Memory B cell (primary cell): ENCODE measurements around the gene MYOT.
"Not testable (repeated sequence)": the region's sequence is repeated elsewhere in the genome, so short reads cannot be mapped to it uniquely, and the experiment has no call there.

Experiments
- ATAC-seq: fragments of 150-1000 bp; cut with Tn5 transposase; 2 replicates; pipeline ENCODE4 v1.10.0; 2021; ENCODE audit warnings: low read depth, mild to moderate bottlenecking, moderate library complexity
- DNase-seq, 2 donors: peaks; one replicate each; pipeline ENCODE4 v3.0.0; 2022; ENCODE audit warnings: low spot score in 2 of 2
- H3K27ac Mint-ChIP-seq: one replicate; pipeline ENCODE4 v1.8.0; 2022; ENCODE audit warnings: mild to moderate bottlenecking, moderate library complexity, mixed read lengths
- H3K27me3 Mint-ChIP-seq: one replicate; pipeline ENCODE4 v1.8.0; 2022; ENCODE audit warnings: mixed read lengths
- H3K36me3 Mint-ChIP-seq: one replicate; pipeline ENCODE4 v1.8.0; 2022; ENCODE audit warnings: mild to moderate bottlenecking, mixed read lengths
- H3K4me1 Mint-ChIP-seq: one replicate; pipeline ENCODE4 v1.8.0; 2022; ENCODE audit warnings: mixed read lengths
- H3K4me3 Mint-ChIP-seq: one replicate; pipeline ENCODE4 v1.8.0; 2022; ENCODE audit warnings: mild to moderate bottlenecking, moderate library complexity, mixed read lengths
- H3K9me3 Mint-ChIP-seq: one replicate; pipeline ENCODE4 v1.8.0; 2022; ENCODE audit warnings: mixed read lengths

Gene MYOT

DNA sequence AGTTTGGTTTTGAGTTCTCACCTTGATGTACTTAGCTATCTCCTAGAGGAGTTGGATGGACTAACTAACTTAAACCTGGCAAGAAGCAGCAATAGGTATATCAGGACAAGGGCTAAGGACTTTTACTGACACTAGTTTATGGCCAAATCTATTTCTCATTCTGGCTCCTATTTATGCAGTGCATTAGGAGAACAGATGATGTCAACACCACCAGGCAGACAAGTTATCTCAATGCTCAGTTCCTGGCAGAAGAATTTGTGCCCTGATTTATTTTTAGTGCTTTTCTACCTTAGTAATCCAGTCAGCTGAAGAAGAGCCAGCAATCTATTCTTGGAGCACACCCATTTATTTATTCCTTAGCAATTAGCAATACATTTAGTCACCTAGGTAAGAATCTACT, 30.7 kb upstream of the MYOT start:
- peaks cover 2% of the 10 kb centered on the region for H3K4me1 Mint-ChIP-seq
- H3K9me3 Mint-ChIP-seq: no peaks in the 10 kb centered on the region
- H3K27ac Mint-ChIP-seq: no peak overlapping the region
- ATAC-seq (no peak), DNase-seq (no peak)
- peaks cover 6% of the 10 kb centered on the region for H3K36me3 Mint-ChIP-seq
- H3K4me3 Mint-ChIP-seq: no peak overlapping the region
- H3K27me3 Mint-ChIP-seq: no peaks in the 10 kb centered on the region

DNA sequence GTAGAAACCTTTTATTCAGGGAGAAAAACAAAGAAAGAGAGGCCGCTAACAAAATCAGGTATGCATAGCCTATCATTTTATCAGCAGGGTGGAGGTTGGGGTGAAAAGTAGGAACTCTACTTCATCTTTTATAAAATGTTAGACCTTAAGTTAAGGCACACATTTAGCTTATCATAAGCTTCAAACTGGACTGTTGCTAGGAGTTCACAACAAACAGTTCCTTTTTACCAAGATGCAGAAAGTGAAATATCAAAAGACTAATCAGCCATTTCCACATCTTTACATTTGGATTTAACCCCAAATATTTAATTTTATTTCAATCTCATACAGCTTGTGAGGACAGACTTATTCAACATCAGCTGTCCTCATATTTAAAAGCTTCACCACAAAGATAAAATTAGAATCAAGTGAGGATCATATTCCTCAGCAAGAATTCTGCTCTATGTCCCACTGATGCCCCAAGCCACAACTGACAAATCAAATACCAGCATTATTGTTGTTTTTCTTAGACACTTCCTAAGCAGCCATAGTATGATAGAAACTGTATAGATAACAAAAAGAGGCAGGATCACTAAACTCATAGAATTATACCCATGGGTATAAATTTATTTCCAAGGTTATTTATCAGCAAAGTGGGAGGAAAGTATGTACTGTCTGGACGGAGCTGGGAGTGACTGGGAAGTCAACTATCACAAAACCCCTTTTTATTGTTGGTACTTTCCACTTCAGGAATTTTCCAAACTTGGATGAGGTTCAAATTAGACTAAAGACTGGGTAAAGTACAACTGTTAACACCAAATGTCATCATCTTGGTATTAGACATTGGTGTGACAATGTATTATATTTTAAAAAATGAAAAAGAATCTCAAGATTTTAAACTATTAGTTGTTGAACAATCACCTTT, 29.9 kb upstream of the MYOT start:
- ATAC-seq: no peak
- H3K9me3 Mint-ChIP-seq: no peaks in the 10 kb centered on the region
- no peak for DNase-seq
- H3K4me1 Mint-ChIP-seq: peaks cover 9% of the 10 kb centered on the region
- H3K4me3 Mint-ChIP-seq: no peak overlapping the region
- no peaks in the 10 kb centered on the region for H3K27me3 Mint-ChIP-seq
- peaks cover 6% of the 10 kb centered on the region for H3K36me3 Mint-ChIP-seq
- no peak overlapping the region for H3K27ac Mint-ChIP-seq

GRCh38 chr5:137838976-137839375, 28.7 kb upstream of the MYOT start:
- Mint-ChIP-seq H3K27ac (no peak overlapping the region), H3K9me3 (no peaks in the 10 kb centered on the region), H3K27me3 (no peaks in the 10 kb centered on the region), H3K4me3 (no peak overlapping the region), H3K36me3 (peaks cover 6% of the 10 kb centered on the region), H3K4me1 (peaks cover 9% of the 10 kb centered on the region)
- DNase-seq: no peak
- ATAC-seq: no peak

GRCh38 chr5:137842296-137842695, 25.4 kb upstream of the MYOT start:
- H3K4me1 Mint-ChIP-seq: peaks cover 9% of the 10 kb centered on the region
- no peaks in the 10 kb centered on the region for H3K27me3 Mint-ChIP-seq
- DNase-seq: no peak
- peak overlapping the region; percentile 2 for H3K27ac Mint-ChIP-seq
- ATAC-seq: peak; percentile 45
- no peak overlapping the region for H3K4me3 Mint-ChIP-seq
- H3K36me3 Mint-ChIP-seq: peaks cover 10% of the 10 kb centered on the region
- H3K9me3 Mint-ChIP-seq: no peaks in the 10 kb centered on the region

GRCh38 chr5:137843676-137844299, 23.9 kb upstream of the MYOT start:
- no peak overlapping the region for H3K4me3 Mint-ChIP-seq
- peaks cover 10% of the 10 kb centered on the region for H3K36me3 Mint-ChIP-seq
- no peaks in the 10 kb centered on the region for H3K27me3 Mint-ChIP-seq
- no peak for ATAC-seq
- H3K9me3 Mint-ChIP-seq: no peaks in the 10 kb centered on the region
- peaks cover 13% of the 10 kb centered on the region for H3K4me1 Mint-ChIP-seq
- DNase-seq: no peak
- no peak overlapping the region for H3K27ac Mint-ChIP-seq

DNA sequence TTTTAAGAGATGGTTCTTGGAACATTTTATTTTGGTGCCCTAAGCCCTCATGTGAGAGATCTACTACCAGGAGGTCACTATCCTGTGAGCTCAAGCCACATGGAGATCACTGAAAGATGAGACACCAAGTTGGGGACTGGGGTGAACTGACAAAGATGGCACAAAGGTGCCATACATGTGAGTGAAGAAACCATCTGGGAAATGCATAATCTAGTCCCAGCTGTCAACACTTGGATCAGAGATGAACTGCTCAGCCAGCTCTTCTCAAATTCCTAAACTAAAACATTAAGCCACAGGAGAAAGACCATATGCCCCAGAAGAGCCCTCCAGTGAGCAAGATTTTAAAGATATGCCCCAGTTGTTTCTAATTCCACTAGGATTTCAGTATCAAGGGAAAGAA, 22.2 kb upstream of the MYOT start:
- no peak overlapping the region for H3K4me3 Mint-ChIP-seq

DNA sequence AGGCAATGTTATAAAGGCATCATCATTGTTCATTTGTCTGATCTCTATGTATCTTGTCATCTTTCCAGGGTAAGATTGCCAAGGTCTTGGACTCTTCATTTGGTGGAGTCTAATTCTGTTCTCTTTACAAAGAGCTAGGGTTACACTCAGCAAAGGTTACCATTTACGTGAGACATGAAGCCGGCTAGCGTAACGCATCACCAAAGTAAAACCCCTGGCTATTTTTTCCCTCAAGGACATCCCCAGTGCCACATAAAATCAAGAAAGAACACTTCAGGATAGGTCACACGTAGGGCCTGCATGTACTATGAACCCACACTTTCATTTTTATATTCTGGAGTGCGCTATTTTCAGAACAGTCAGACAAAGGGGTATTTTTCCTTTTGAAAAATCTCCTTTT, 20.0 kb upstream of the MYOT start:
- Mint-ChIP-seq H3K4me1 (peaks cover 4% of the 10 kb centered on the region), H3K36me3 (peaks cover 16% of the 10 kb centered on the region), H3K9me3 (no peaks in the 10 kb centered on the region), H3K27me3 (no peaks in the 10 kb centered on the region), H3K27ac (no peak overlapping the region), H3K4me3 (no peak overlapping the region)
- no peak for DNase-seq
- ATAC-seq: no peak

More for the DNA sequence above, 22.2 kb upstream of the MYOT start:
- DNase-seq (no peak), ATAC-seq (no peak)
- Mint-ChIP-seq H3K27me3 (no peaks in the 10 kb centered on the region), H3K27ac (no peak overlapping the region), H3K36me3 (peaks cover 10% of the 10 kb centered on the region), H3K9me3 (no peaks in the 10 kb centered on the region), H3K4me1 (peaks cover 13% of the 10 kb centered on the region)

GRCh38 chr5:137853165-137853564, 14.5 kb upstream of the MYOT start:
- H3K9me3 Mint-ChIP-seq, H3K27ac Mint-ChIP-seq, H3K4me3 Mint-ChIP-seq, ATAC-seq, H3K27me3 Mint-ChIP-seq, DNase-seq, H3K36me3 Mint-ChIP-seq: not testable (repeated sequence)
- peaks cover 12% of the 10 kb centered on the region for H3K4me1 Mint-ChIP-seq

DNA sequence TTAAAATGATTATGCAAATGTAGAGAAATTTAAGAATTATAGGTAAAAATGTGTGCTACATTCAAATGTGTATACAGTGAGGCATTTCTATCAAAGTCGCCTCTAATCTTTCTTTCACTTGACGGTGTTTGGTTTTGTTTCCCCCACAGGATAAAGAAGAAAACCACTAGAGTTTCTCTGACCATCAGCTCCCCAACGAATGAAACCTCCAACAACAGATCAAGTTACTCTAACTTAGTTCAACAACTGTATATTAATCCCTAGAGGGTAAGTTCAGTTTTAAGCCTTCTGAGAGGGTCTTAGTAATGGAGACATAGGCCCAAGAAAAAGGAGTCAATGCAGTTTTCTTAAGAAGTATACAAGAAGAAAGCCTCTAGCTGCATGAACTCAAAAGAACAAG, 11.5 kb upstream of the MYOT start:
- DNase-seq: no peak
- Mint-ChIP-seq H3K9me3 (no peaks in the 10 kb centered on the region), H3K36me3 (peaks cover 3% of the 10 kb centered on the region), H3K4me1 (peaks cover 12% of the 10 kb centered on the region), H3K27me3 (no peaks in the 10 kb centered on the region), H3K4me3 (no peak overlapping the region), H3K27ac (no peak overlapping the region)
- ATAC-seq: no peak

DNA sequence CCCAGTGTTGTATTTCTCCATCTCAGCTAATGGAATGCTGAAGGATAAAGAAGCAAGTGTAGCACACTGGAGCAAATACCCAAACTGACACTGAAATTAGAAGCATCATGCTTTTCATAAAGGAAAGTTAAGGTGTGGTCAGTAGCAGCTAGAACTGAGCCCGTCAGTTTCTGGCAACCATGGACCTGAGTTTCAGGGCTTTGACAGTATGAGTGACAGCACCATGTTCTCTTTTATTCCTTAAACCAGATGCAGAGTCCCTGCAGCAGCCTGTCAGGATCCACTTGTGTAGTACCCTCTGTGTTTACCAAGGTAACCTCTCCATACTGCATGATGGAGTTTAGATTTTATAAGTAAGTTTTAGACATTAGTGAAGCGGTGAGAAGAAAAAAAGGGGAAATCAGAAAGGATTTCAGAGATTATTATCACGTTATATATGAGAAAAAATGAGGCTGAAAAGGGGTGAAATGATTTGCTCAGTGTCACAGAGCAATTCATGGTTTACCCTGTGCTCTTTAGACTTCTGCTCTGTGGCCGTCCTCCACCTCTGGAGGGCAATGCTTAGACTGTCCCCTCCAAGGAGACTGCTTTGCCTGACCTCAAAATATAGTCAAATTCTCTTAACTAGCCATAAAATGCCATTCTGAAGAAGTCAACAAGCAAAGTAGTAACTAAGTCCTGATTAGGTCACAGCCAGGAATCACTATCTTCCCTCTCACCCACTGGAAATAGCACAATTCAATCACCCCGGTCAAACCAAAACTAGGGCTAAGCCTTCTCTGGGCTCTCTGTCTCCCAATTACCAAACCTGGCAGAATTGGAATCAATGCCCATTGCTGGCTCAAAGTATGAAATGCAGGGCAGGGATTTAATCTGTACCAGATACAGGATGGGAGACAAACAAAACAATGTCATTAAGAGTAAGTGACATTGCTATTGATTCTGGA, 10.5 kb upstream of the MYOT start:
- H3K27ac Mint-ChIP-seq: no peak overlapping the region
- no peaks in the 10 kb centered on the region for H3K9me3 Mint-ChIP-seq
- no peaks in the 10 kb centered on the region for H3K27me3 Mint-ChIP-seq
- ATAC-seq (no peak), DNase-seq (no peak)
- H3K4me3 Mint-ChIP-seq: no peak overlapping the region
- peaks cover 12% of the 10 kb centered on the region for H3K4me1 Mint-ChIP-seq
- peaks cover 3% of the 10 kb centered on the region for H3K36me3 Mint-ChIP-seq

DNA sequence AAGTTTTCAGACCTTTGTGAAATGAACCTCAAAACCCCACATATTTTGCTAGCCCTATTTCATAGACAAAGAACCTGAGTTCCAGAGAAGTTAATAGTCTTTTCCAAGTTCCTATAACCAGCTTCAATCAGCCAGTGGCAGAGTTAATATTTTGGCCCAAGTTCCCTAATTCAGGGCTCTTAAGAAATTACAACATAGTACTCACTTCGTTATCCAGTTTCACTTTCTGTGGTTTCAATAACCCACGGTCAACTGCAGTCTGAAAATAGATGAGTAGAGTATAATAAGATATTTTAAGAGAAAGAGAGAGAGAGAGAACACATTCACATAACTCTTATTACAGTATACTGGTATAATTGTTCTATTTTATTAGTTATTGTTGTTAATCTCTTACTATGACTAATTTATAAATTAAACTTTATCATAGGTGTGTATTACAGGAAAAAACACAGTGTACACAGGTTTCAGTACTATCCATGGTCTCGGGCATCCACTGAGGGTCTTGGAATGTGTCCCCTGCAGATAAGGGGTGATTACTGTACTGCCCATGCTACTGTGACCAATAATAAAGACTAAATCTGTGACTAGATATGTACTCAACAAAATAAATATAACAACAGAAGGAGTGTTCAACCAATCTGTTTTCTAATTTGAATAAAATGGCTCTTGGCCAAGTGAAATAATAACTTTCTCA, 9.3 kb upstream of the MYOT start:
- peak; percentile 96 for ATAC-seq
- Mint-ChIP-seq H3K36me3 (no peaks in the 10 kb centered on the region), H3K4me3 (peak overlapping the region; percentile 54), H3K4me1 (peaks cover 12% of the 10 kb centered on the region), H3K27ac (peak overlapping the region; percentile 35), H3K9me3 (no peaks in the 10 kb centered on the region), H3K27me3 (no peaks in the 10 kb centered on the region)
- DNase-seq: no peak

GRCh38 chr5:137858954-137859353, 8.7 kb upstream of the MYOT start:
- ATAC-seq (no peak), DNase-seq (no peak)
- no peaks in the 10 kb centered on the region for H3K27me3 Mint-ChIP-seq
- no peak overlapping the region for H3K4me3 Mint-ChIP-seq
- H3K4me1 Mint-ChIP-seq: peaks cover 12% of the 10 kb centered on the region
- no peaks in the 10 kb centered on the region for H3K9me3 Mint-ChIP-seq
- no peak overlapping the region for H3K27ac Mint-ChIP-seq
- H3K36me3 Mint-ChIP-seq: no peaks in the 10 kb centered on the region

DNA sequence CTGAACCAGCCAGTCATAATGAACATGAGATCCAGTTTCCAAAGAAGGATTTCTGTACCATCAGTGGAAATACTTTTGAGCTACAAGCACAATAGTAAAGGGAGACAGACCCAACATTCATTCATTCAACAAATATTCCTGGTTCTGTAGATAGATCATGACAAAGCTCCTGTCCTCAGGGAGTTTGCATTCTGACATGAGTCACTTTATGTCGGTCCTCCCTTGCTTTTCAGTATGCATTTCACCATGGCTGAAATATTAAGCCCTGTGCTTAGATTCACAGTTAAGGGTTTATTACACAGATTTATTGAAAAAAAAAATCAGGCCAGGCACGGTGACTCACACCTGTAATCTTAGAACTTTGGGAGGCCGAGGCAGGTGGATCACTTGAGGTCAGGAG, 5.4 kb upstream of the MYOT start:
- Mint-ChIP-seq H3K36me3 (no peaks in the 10 kb centered on the region), H3K9me3 (no peaks in the 10 kb centered on the region), H3K4me1 (peaks cover 9% of the 10 kb centered on the region), H3K4me3 (no peak overlapping the region), H3K27me3 (no peaks in the 10 kb centered on the region), H3K27ac (no peak overlapping the region)
- no peak for DNase-seq
- no peak for ATAC-seq
